HG02678 (cell line): ENCODE data around the gene UBA1.

Experiments
- ATAC-seq: cut with Tn5 transposase; IDR thresholded peaks from one replicate; pipeline ENCODE4 v1.9.1; 2021; ENCODE audit warnings: mild to moderate bottlenecking, moderate library complexity; ENCODE audit not compliant: unreplicated experiment

UBA1 gene

DNA sequence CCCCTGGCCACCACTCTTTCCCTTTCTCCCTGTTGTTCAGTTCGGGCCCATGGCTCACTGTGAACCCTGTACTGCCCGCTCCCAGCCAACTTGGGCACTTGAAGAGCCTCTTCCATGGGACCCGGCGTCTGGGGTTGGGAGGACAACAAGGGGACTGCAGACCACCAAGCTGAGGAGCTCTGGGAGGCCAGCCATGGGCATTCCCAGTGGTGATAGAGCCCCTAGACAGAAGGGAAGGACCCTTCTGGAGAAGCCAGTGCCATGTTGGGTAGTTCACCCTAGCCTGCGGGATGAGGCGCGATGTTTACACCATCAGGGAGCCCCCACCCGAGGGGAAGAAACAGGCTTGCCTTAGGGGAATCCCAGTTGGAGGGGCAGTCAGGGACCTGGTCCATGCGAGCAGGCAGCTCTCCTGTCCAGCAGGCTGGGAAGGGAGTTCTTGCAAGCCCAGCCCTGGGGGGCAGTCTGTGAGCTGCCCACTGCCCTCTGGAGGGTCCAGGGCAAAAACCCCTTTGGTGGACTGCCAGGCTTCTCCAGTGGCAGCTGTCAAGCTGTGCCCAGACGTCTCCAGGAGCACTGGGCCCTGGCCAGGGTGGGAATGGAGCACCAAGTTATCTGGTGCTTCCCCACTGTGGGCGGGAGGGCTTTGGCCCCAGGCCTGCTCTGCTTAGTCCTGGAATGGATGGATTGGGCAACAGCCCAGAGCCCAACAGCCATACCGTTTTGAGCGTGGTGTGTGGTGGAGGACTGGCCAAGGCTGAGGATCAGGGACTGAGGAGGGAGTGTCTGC lies 23.7 kb upstream of the UBA1 start:
- ATAC-seq: no peak

DNA sequence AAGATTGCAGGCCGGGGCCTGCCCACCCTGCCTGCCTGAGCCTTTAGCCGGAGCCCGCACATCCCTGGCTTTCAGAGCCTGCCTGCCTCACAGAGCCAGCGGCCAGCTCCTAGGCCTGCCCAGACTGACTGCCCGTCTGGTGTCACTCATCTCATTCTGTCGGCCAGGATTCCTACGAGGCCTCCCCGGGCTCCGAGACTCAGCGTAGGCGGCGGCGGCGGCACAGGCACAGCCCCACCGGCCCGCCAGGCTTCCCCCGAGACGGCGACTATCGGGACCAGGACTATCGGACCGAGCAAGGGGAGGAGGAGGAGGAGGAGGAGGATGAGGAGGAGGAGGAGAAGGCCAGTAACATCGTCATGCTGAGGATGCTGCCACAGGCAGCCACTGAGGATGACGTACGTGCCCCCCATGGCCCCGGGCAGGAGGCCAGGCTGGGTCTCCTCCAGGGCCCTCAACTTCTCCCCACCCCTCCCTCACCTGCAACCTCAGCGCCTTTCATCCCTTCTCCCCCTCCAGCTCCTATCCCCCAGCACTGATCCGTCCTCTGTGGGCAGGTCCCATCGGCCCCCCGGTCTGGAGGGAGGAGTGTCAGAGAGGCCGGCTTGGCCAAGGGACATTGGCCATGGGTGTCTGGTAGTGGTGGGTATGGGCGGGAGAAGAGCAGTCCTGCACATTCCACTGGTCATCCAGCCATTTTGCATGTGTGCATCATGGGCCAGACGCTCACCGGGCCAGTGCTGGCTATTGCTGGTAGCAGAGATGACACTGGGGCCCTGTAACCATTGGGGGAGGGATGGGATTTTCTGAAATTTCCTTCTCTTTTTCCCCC lies 22.6 kb upstream of the UBA1 start:
- ATAC-seq: no peak

DNA sequence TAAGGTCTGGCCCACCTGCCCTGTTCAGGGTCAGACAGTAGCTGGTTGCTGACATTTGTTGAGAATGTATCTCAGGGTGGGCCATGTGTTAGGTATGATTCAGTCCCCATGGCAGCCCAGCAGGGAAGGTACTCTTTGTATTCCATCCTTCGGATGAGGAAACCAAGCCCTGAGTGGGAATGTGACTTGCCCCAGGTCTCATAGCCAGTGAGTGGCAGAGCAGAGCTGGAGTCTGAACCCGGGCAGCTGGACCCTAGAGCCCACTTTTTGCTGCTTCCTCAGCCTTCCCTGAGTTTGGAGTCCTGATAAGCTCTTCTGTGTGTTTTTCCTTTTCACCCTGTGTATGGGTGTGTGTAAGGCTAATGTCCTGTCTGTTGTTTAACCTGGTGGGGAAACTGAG lies 21.6 kb upstream of the UBA1 start:
- ATAC-seq: no peak

DNA sequence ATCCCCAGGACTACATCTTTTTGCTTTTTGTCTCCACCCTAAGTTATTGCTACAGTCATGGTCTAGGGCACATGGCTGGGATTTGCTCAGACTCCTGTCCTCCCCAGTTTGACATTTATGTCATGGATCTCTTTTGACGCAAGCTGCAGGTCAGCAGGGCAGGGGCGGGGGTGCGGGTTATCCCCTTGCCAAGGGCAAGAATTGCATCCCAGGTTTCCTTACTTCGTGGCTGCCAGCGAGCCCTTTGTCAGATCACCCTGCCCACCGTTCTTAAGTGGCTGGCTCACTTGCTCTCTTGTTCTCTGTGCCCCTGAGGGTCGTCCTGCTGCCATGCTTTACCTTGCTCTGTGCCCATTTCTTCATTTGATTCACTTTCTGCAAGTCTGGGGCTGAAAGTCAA lies 21.1 kb upstream of the UBA1 start:
- ATAC-seq: no peak

DNA sequence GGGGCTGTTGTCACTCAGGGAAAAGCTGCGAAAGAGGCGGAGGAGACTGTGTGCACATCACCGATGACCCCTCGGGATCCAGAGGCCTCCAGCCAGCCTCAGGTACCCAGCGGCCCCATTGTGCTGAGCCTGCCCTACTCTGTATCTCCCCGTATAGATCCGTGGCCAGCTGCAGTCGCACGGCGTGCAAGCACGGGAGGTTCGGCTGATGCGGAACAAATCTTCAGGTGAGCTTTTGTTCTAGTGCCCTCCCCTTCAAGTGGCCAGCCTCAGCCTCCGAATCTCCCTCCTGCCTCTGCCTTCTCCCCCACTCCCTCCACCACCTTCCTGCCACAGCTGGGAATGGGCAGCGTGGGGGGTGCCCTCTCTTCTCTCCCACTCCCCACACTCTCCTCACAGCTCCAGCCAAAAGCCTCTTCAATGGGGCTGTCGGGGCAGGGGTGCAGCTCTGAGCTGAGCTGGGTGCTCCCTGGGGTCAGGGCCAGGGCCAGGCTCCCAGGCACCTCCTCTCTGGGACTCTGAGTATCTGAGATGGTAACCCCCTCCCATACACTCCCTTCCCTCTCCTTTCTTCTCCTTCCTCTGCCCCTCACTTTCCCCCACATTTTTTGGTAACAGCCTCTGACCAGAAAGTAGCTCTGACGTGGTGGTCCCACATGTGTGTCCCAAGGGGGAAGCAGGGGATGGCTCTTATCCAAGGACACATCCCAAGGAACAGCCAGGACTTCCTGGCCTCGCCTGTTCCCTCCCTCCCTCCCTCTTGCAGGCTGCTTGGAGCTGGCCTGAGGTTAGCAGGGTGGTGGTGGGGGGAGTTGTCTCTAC lies 20.4 kb upstream of the UBA1 start:
- no peak for ATAC-seq

DNA sequence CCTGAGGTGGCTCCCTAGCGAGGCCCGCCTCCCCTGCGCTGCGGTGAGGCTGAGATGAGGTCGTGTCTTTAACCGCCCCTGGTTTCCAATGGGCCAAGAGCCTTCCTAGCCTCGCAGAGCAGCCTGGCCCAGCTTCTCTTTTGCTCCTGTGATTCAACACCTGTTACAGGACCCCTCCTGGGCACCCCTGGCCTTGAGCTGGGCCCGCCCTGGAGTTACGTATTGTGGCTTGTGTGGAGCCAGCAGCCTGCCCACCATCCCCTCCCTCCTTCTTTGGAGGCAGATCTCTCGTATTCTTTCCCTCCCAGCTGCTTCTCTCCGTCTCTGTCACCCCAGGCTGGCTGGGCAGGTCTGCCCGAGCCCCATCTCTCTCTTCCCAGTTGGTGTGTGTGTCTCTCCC lies 19.3 kb upstream of the UBA1 start:
- no peak for ATAC-seq

DNA sequence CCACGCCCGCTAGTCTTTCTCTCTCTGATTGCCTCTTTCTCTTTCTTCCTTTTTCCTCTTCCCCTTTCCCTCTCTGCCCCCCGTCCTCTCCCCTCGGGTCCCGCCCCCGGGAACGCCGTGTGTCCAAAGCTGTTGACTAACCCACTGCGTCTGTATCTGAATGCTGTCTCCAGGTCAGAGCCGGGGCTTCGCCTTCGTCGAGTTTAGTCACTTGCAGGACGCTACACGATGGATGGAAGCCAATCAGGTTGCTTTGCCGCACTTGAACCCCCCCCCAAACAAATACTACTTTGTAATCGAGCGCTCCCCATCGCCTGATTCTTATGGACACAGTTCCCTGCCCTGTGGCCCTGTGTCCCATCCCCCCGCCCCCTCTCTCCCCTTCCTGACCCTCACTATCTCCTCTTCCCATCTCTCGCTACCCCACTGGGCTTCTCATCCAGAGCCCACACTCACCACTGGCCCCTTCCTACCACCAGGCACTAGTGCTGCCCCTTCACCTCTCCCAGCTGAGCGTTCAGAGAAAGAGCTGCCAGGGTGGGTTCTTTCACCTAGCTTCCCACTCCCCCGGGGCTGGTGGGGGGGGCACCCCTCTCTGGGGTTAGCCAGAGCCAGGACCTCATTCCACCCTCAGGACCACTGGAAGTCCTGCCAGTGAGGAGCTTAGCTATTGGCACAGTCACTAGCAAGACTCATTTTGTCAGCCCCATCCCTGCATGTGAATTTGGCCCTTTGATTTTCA lies 18.6 kb upstream of the UBA1 start:
- no peak for ATAC-seq

DNA sequence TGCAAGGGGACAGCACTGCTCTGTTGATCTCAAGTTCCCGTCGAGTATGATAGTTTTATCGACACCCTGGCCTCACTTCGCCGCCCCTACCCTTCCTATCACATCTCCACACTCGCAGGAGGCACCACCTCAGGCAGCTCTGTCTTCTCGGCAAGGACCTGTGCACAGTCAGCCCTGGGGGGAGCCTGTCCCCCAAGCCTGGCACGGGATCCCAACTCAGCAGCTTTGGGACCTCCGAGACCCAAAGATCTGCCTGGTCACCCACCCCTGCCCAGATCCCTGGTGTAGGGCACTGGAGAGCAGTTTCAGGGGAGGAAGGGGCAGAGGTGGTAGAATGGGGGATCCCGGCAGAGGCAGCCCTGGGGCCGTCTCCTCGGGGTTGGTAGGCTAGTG lies 18.0 kb upstream of the UBA1 start:
- no peak for ATAC-seq

DNA sequence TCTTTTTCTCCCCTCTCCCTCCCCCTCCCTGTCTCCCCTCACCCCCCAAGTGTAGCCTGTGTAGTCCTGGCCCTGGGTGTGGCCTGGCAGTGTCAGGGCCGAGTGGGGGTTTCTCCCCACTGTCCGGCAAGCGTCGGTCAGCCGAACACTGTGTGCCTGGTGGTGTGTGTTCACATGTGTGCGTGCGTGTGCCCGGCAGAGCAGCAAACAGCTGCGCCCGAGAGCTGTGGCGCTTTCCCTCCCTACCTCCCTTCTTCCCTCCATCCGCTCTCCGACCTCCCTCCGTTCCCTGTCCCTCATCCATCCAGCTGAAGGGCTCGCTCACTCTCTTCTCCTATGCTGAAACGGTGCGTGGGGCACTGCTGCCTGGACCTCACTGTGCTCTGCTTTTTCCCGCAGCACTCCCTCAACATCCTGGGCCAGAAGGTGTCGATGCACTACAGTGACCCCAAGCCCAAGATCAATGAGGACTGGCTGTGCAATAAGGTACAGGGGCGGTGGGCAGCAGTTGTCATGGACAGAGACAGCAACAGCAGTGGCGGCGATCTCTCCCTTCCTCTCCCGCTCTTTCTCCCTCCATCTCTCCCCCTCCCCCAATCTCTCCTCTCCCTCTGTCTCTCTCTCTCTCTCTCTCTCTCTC lies 17.4 kb upstream of the UBA1 start:
- no peak for ATAC-seq

DNA sequence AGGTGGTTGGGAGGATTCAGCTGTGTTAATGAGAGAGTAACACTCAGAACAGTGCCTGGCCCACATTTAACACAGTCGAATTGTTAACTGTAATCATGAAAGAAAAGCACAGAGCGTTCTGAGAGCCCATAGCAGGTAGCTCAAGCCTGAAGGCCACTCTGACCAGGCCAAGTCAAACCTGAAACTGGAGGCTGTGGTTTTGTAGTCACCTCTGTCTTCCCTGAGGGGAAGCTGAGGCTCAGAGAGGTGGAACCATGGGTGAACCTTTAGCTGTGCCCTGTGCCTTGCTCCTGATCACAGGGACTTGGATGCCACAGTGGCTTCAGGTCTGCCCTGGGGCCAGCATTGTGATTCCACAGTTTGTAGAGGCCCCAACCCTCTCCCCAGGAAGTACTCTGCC lies 16.6 kb upstream of the UBA1 start:
- no peak for ATAC-seq

DNA sequence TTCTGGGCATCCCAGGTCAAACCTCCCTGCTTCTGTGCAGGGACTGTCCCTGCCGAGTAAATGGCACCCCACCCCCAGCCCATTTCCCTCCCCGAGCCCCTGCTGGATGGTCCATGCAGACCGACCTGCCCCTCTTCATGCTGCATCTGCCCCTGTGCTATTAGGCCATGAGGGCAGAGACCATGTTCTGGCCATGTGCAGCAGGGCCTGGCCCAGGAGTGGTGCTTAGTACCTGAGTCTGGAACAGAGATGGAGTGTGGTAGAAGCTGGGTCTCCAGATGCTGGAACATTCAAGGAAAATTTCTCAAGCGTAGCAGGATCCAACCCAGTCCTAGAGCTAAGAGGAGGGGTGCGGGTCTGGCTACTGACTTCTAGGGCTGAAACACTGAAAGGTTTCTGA lies 15.3 kb upstream of the UBA1 start:
- no peak for ATAC-seq

DNA sequence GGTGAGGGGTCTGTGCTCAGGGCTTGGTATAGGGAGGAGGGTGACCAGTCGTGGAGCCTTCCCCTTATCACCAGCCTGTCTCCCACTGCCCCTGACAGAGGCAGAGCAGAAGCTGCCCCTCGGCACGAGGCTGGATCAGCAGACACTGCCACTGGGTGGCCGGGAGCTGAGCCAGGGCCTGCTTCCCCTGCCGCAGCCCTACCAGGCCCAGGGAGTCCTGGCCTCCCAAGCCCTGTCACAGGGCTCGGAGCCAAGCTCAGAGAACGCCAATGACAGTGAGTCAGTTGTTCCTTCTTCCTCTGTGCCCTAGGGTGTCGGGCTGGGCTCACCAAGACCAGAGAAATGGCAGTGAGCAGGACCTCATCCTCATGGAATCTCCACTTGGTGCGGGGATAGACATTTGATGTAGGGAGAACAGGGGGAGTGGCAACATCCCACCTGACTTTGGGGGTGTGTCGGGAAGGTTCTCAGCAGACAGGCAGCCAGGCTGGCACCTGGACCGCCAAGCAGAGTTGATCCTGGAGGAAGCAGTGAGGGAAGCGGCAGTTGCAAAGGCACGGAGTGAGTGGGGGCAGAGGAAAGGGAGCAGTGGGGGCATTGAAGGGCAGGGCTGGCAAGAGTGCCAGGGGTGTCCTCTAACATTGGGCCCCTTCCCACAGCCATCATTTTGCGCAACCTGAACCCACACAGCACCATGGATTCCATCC lies 14.3 kb upstream of the UBA1 start:
- ATAC-seq: no peak

DNA sequence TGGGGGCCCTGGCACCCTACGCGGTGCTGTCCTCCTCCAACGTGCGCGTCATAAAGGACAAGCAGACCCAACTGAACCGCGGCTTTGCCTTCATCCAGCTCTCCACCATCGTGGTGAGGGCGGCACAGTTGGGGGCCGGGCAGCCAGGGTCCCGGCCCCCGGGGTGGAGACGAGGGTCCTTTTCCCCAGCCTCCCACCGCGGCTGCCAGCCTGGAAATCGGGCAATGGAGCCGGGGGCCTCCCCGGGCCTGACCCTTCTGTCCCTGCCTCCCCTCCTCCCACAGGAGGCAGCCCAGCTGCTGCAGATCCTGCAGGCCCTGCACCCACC lies 13.7 kb upstream of the UBA1 start:
- no peak for ATAC-seq

DNA sequence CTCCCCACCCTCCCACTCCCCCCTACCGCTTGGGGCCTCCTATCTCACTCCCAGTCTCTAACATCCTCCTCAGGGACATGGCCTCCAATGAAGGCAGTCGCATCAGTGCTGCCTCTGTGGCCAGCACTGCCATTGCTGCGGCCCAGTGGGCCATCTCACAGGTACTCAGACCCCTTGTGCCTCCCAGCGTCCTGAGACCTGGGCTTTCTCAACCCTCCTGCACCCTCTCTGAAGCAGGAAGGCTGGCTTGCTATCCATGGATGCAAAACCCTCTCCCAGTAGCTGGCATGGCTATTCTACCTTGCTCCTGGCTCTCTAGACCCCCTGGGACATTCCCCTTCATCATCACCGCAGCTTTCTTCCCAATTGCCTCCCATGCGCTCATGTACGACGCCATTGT lies 13.3 kb upstream of the UBA1 start:
- no peak for ATAC-seq

DNA sequence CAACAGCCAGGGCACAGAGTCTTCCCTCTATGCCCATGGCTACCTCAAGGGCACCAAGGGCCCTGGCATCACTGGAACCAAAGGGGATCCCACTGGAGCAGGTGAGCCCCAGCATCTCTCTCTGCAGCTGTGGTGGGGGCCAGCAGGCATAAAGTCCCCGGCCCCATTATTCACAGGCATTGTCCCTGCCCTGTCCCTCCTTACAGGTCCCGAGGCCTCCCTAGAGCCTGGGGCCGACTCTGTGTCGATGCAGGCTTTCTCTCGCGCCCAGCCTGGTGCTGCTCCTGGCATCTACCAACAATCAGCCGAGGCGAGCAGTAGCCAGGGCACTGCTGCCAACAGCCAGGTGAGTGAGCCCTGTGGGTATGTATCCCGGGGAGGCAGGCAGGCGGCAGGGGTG lies 12.3 kb upstream of the UBA1 start:
- ATAC-seq: no peak

DNA sequence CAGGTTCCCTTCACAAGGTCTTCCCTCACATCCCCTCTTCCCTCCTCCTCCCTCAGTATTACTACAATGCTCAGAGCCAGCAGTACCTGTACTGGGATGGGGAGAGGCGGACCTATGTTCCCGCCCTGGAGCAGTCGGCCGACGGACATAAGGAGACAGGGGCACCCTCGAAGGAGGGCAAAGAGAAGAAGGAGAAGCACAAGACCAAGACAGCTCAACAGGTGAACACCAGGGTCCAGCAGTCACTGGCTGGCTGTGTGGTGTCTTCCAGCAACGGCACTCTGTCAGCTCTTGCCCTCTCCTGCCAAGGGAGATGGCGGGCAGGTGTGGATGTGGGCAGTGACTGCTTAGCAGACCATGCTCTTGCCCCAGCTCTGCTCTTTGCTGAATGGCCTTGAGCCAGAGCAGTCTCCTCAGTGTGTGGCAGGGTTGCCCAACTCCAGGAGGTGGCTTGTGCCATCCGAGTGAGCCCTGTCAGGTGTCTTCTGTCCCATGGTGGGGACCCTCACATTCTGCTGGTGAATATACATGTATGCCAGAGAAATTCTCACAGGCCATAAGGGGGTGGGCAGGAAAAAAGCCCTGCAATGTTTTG lies 11.4 kb upstream of the UBA1 start:
- ATAC-seq: no peak

DNA sequence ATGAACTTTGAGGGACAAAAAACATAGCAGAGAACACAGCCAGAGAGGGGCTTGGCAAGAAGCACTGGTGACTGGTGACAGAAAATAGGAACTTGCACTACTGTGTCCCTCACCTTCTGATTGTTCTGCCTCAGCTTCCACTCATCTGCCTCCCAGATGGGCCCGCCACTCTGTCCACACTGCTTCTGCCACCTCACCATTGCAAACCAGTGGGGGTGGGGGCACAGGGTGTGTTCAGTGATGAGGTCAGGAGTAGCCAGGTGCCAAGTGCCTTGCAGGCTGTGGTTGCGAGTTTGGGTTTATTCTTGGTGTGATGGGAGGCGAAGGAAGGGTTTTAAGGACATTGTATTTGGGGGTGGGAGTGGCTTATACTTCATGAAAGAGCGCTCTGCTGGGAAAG lies 9.1 kb upstream of the UBA1 start:
- no peak for ATAC-seq

DNA sequence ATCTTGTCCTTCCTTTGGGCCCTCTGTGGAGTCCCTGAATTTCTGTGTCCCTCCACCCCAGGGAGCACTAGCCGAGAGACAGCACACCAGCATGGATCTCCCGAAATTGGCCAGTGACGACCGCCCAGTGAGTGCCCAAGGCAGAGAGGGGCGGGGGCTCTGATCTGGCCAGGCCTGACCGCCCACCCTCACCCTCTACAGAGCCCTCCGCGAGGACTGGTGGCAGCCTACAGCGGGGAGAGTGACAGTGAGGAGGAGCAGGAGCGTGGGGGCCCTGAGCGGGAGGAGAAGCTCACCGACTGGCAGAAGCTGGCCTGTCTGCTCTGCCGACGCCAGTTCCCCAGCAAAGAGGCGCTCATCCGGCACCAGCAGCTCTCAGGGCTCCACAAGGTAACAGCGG lies 8.4 kb upstream of the UBA1 start:
- no peak for ATAC-seq

DNA sequence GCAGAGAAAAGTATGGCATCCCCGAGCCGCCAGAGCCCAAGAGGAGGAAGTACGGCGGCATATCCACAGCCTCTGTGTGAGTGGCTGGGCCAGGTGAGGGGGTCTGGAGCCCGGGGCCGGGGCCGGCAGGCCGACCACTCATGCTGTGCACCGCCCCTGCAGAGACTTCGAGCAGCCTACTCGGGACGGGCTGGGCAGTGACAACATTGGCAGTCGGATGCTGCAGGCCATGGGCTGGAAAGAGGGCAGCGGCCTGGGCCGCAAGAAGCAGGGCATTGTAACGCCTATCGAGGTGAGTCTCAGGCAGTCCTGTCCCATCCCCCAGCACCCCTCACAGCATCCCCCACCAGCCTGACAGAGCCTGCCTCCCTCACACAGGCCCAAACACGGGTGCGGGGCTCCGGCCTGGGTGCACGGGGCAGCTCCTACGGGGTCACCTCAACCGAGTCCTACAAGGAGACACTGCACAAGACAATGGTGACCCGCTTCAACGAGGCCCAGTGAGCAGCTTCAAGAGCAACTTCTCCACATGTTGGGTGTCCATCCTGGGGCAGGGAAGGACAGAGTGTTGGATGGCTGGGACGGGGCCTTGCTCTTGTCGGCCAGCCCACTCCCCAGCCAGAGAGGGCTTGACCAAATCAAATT lies 7.4 kb upstream of the UBA1 start:
- ATAC-seq: no peak
